Pancreas (tissue), 10 donors: ENCODE data around the gene FAM236B. TPM values are rescaled to one million over a fixed set of nuclear protein-coding genes. Genes with fewer than 3 reads are reported as not detected.
"Not testable (repeated sequence)": the region's sequence is repeated elsewhere in the genome, so short reads cannot be mapped to it uniquely, and the experiment has no call there.

Experiments used
- ATAC-seq, 4 donors: fragments of 200-7000 bp; cut with Tn5 transposase; one replicate each; pipeline versions ENCODE4 v1.8.0 to v1.9.1; 2020; ENCODE audit warnings: mild to moderate bottlenecking in 4 of 4, moderate library complexity in 4 of 4
- DNase-seq, 6 donors: peaks; one replicate each; pipeline ENCODE4 v3.0.0-alpha.2; 2020
- FAIRE-seq: peaks from 2 replicates; lab custom pipeline; 2012; peaks lifted over from hg19 to GRCh38; lab: Jason Lieb, UNC
- H3K27ac ChIP-seq, 4 donors: fragments of 200-600 bp; sonication (generic); 1 replicate in 3 of 4; 2 replicates in 1 of 4; pipeline versions ENCODE4 v1.5.0 to v1.8.0; 2020
- H3K27me3 ChIP-seq, 4 donors: fragments of 200-600 bp; one replicate each; pipeline ENCODE4 v1.8.0; 2021
- H3K36me3 ChIP-seq, 3 donors: fragments of 200-600 bp; sonication (generic) in 1 of 3; one replicate each; pipeline versions ENCODE4 v1.5.0 to v1.8.0; 2020 to 2021
- H3K4me1 ChIP-seq, 3 donors: fragments of 200-600 bp; one replicate each; pipeline ENCODE4 v1.8.0; 2021
- H3K4me3 ChIP-seq, 4 donors: fragments of 200-600 bp; sonication (generic) in 2 of 4; one replicate each; pipeline versions ENCODE4 v1.5.0 to v1.8.0; 2020 to 2021
- H3K9me3 ChIP-seq, 4 donors: fragments of 200-600 bp; one replicate each; pipeline ENCODE4 v1.8.0; 2021
- WGBS, 2 donors: extraction: QIAGEN DNeasy Blood & Tissue Kit; methylation state at CpG; one replicate each; pipeline ENCODE4 v1.1.7; 2013; 5-methylcytosine and 5-hydroxymethylcytosine counted together
- intact Hi-C, 3 donors: fragments of 100-400 bp; cut with DNase I; formaldehyde crosslinking; loops; one replicate each; pipeline versions ENCODE4 v1.11.1 to v1.14.2; 2022
- polyA plus RNA-seq, 2 donors: library from polyadenylated mRNA; stranded (reverse); fragments of 200-250 nt; gene quantifications; one replicate each; pipeline ENCODE4 v1.2.3, GENCODE V29; 2013
- total RNA-seq, 6 donors: library from RNA; stranded (reverse); fragmentation: NEBNext Ultra II Directional in 4 of 6; extraction: Animal tissue kit (Norgen Biotek cat#: 25700) in 4 of 6; gene quantifications; one replicate each; pipeline versions ENCODE4 v1.2.1 to v1.2.4, GENCODE V29; 2021 to 2023
- donor health status: healthy with polysubstance abuse.
- donor health status: DM: no; HTN: no; CAD: no; lungs with moderate emphysema.
- donor health status: DM: no; HTN: no; CAD: no.
- donor health status: control.
- donor health status: control.
- donor health status: Bipolar disorder and iron deficiency.
- donor health status: DM: yes; HTN: yes; CAD: no.
- donor health status: DM: no; HTN: no; CAD: no.
- donor health status: DM: no; HTN: no; CAD: no.
- donor health status: DM: yes; HTN: yes; CAD: no.

FAM236B gene
- not detected for total RNA-seq
- not detected for polyA plus RNA-seq

- DNase-seq, H3K27me3 ChIP-seq, H3K4me1 ChIP-seq, intact Hi-C loops, H3K9me3 ChIP-seq, H3K4me3 ChIP-seq, FAIRE-seq, H3K36me3 ChIP-seq, ATAC-seq, H3K27ac ChIP-seq: not testable (repeated sequence)
- no CpG with 5 or more reads among the region's 15 CpGs for WGBS, 2 donors
Observed at GRCh38 chrX:72782560-72782959, at the start of gene FAM236B. FAM236B (minus strand) TSS chrX:72782660; CDS start chrX:72782560, 100 bp downstream.

- WGBS, 2 donors, result no CpG with 5 or more reads among the region's 13 CpGs
- FAIRE-seq, H3K4me3 ChIP-seq, H3K27ac ChIP-seq, H3K27me3 ChIP-seq, H3K4me1 ChIP-seq, H3K36me3 ChIP-seq, H3K9me3 ChIP-seq, intact Hi-C loops, ATAC-seq, DNase-seq: not testable (repeated sequence)
Observed at GRCh38 chrX:72830701-72831100, 48.2 kb upstream of the FAM236B start.

- H3K4me3 ChIP-seq, H3K36me3 ChIP-seq, ATAC-seq, H3K4me1 ChIP-seq, H3K27ac ChIP-seq, H3K9me3 ChIP-seq, H3K27me3 ChIP-seq, intact Hi-C loops, DNase-seq, FAIRE-seq: not testable (repeated sequence)
- no CpG with 5 or more reads among the region's 13 CpGs for WGBS, 2 donors
Observed at GRCh38 chrX:72808110-72808509, 25.6 kb upstream of the FAM236B start, which contains the start of gene FAM236D. FAM236D (minus strand) TSS chrX:72808210; CDS start chrX:72808110, 100 bp downstream.

- H3K9me3 ChIP-seq, H3K27me3 ChIP-seq, H3K36me3 ChIP-seq, H3K27ac ChIP-seq, H3K4me3 ChIP-seq, FAIRE-seq, intact Hi-C loops, ATAC-seq, H3K4me1 ChIP-seq: not testable (repeated sequence)
- WGBS, 2 donors, result 86 to 100% methylated on average over 1 of the region's 3 CpGs
- DNase-seq, result peak in 1 of 6 donors; percentile 2
Observed at GRCh38 chrX:72790390-72790789, 7.9 kb upstream of the FAM236B start.

- H3K27ac ChIP-seq, intact Hi-C loops, DNase-seq, H3K4me3 ChIP-seq, FAIRE-seq, H3K4me1 ChIP-seq, H3K9me3 ChIP-seq, H3K36me3 ChIP-seq, ATAC-seq, H3K27me3 ChIP-seq: not testable (repeated sequence)
- no CpG with 5 or more reads among the region's 1 CpG for WGBS, 2 donors
Observed at GRCh38 chrX:72788142-72788541, 5.7 kb upstream of the FAM236B start.

GRCh38 chrX:72783964-72784363, 1.5 kb upstream of the FAM236B start:
- WGBS, 2 donors, result no CpG with 5 or more reads among the region's 6 CpGs
- H3K4me3 ChIP-seq, DNase-seq, intact Hi-C loops, H3K27ac ChIP-seq, FAIRE-seq, H3K36me3 ChIP-seq, H3K9me3 ChIP-seq, H3K4me1 ChIP-seq, H3K27me3 ChIP-seq: not testable (repeated sequence)
- peak in 3 of 4 donors; percentile 41 to 66 (median 57) for ATAC-seq

- H3K27me3 ChIP-seq, H3K27ac ChIP-seq, ATAC-seq, H3K36me3 ChIP-seq, FAIRE-seq, DNase-seq, H3K9me3 ChIP-seq, H3K4me3 ChIP-seq, H3K4me1 ChIP-seq, intact Hi-C loops: not testable (repeated sequence)
- WGBS, 2 donors, result no CpG with 5 or more reads among the region's 8 CpGs
Observed at GRCh38 chrX:72783365-72783936, 991 bp upstream of the FAM236B start.

- FAIRE-seq, DNase-seq, H3K9me3 ChIP-seq, H3K4me1 ChIP-seq, intact Hi-C loops, H3K27me3 ChIP-seq, H3K4me3 ChIP-seq, H3K36me3 ChIP-seq, H3K27ac ChIP-seq: not testable (repeated sequence)
- peak in 3 of 4 donors; percentile 30 to 38 (median 35) for ATAC-seq
- WGBS, 2 donors, result no CpG with 5 or more reads among the region's 6 CpGs
Observed at GRCh38 chrX:72778146-72778545, 4.3 kb downstream of the FAM236B start.

GRCh38 chrX:72777467-72777790, 5.0 kb downstream of the FAM236B start:
- H3K4me1 ChIP-seq, H3K27ac ChIP-seq, H3K27me3 ChIP-seq, DNase-seq, H3K9me3 ChIP-seq, H3K36me3 ChIP-seq, H3K4me3 ChIP-seq, FAIRE-seq, intact Hi-C loops: not testable (repeated sequence)
- no CpG with 5 or more reads among the region's 15 CpGs for WGBS, 2 donors
- peak; percentile 69 to 89 (median 81) for ATAC-seq

- H3K27me3 ChIP-seq, H3K27ac ChIP-seq, H3K36me3 ChIP-seq, H3K9me3 ChIP-seq, H3K4me1 ChIP-seq, FAIRE-seq, DNase-seq, intact Hi-C loops, H3K4me3 ChIP-seq: not testable (repeated sequence)
- no CpG with 5 or more reads among the region's 44 CpGs for WGBS, 2 donors
- peak; percentile 88 to 95 (median 93) for ATAC-seq
Observed at GRCh38 chrX:72776653-72777466, 5.6 kb downstream of the FAM236B start, which contains the start of gene DMRTC1B. DMRTC1B (plus strand) TSS chrX:72776890; CDS start chrX:72845136, 68,246 bp downstream.

GRCh38 chrX:72760454-72760853, 22.0 kb downstream of the FAM236B start:
- intact Hi-C loops, H3K27me3 ChIP-seq, H3K36me3 ChIP-seq, FAIRE-seq, H3K4me1 ChIP-seq, H3K27ac ChIP-seq, H3K4me3 ChIP-seq, H3K9me3 ChIP-seq, DNase-seq: not testable (repeated sequence)
- no CpG with 5 or more reads among the region's 9 CpGs for WGBS, 2 donors
- peak in 2 of 4 donors; percentile 24 to 38 for ATAC-seq

GRCh38 chrX:72748545-72748944, 33.9 kb downstream of the FAM236B start:
- H3K27me3 ChIP-seq, H3K9me3 ChIP-seq, FAIRE-seq, H3K4me3 ChIP-seq, DNase-seq, H3K36me3 ChIP-seq, H3K4me1 ChIP-seq, H3K27ac ChIP-seq, intact Hi-C loops: not testable (repeated sequence)
- no CpG with 5 or more reads among the region's 3 CpGs for WGBS, 2 donors
- peak in 3 of 4 donors; percentile 54 to 77 (median 65) for ATAC-seq
